HL-60/S4 treated with retinoic acid at 250 ng/mL for 4 days and 3 days (cell line): ENCODE results near the gene SLFN12L.
"Not testable (repeated sequence)": the region's sequence is repeated elsewhere in the genome, so short reads cannot be mapped to it uniquely, and the experiment has no call there.

Experiments
- in situ Hi-C: fragments of 300-500 bp; cut with MboI; formaldehyde crosslinking; loops from 2 replicates; pipeline ENCODE4 v1.7.0; 2022; ENCODE audit warnings: low sequenced_read_pairs

Gene SLFN12L

GRCh38 chr17:35537601-35538141 is at the start of gene SLFN12L:
Gene SLFN12L, minus strand, starts transcription at chr17:35537678. Its CDS starts 15,314 bp downstream, at chr17:35522364.
- in situ Hi-C loops = loop anchor here (10.0 to 25.0 kb wide), 2 partner anchors 223 to 375 kb away; no protein-coding TSS in a partner anchor

GRCh38 chr17:35586569-35587073 is 49.1 kb upstream of the SLFN12L start:
- in situ Hi-C loops = no loop called here

DNA sequence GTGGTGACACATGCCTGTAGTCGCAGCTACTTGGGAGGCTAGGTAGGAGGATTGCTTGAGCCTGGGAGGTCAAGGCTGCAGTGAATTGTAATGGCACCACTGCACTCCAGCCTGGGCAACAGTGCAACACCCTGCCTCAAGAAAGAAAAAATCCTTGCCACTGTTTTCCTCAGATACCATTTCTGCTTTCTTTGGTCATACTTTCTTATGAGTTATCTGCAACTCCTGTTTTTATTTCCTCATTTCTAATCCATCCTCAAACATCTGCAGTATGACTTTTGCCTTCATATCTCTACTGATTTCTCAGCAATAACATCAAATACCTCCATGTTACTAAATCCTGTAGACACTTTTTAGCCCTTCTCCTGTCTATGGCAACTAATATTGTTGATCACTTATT is 46.6 kb upstream of the SLFN12L start:
- in situ Hi-C loops = no loop called here

- in situ Hi-C loops = no loop called here
These were observed 41.5 kb upstream of the SLFN12L start for GRCh38 chr17:35578929-35579432.

DNA sequence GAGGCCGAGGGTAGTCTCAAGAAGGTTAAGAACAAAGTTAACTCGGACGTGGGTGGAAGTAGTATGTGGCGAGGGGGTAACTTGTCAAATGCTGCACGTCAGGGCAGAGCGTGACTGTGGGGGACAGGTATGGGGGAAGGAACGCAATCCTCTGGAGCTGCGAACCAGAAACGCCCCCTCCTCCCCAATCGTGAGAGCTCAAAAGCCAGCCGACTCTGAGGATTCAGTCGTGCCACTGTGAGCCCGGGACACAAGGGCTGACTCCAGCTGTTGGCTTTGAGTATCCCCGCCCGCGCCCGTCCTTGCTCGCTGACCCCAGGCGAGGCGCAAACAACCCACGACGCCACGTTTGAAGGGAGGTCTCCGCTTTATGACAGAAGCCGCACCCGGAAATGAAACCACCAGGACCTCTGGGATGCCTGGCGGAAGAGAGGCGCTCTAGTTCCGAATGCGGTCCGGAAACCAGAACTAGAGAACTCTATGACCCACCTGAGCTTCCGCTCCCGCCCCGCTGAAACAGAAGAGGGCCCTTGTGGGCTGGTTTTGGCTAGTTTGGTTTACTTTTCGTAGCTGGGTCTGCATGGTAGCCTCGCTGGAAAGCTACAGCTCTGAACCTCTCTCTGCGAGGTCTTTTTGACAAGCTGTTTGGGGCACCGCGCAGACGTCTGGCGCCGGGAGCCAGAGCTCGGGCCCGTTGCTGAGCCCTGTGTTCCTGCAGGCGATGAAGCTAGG is 40.9 kb upstream of the SLFN12L start, which contains the start of gene PEX12:
PEX12 (minus strand) TSS at position 375 of the 732 bp plus-strand sequence. CDS start 550 bp downstream, outside the sequence.
- in situ Hi-C loops = no loop called here

DNA sequence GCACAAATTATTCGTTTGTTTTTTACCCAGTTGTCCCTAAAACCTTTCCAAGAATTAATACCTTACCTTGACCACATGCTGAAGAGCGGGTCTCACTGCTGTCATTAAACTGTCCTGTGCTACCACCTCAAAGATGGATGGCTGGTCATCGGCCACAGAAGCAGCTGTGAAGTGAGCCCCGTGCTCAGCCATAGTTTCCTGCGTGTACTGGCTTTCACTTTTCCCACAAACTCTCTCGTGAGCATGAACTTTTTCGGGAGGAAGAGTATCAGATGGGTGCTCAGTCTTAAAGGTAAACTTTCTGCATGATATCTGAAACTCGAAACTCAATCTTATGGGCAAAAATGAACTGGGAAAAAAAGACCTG is 40.3 kb upstream of the SLFN12L start:
- in situ Hi-C loops = no loop called here

DNA sequence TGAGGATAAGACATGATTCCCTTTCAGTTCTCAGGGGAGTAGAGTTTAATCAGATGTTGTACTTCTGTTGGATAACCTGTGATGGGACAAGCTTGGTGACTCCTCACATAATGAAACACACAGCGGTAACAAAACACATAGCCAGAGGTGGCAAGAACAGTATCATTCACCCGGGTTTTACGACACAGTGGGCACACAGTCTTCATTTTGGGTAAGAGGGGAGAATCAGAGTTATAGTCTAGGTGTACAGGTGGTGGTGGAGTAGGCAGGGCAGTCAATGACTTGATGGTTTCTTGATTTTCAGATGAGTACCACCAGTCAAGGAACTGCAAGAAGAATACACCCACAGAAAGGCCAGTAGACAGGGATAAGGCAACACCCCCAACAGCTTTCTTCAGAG is 38.3 kb upstream of the SLFN12L start:
- in situ Hi-C loops = no loop called here

- in situ Hi-C loops = no loop called here
These were observed 31.9 kb upstream of the SLFN12L start for GRCh38 chr17:35569405-35569804.

- in situ Hi-C loops = no loop called here
These were observed 31.1 kb upstream of the SLFN12L start for GRCh38 chr17:35568561-35568960.

DNA sequence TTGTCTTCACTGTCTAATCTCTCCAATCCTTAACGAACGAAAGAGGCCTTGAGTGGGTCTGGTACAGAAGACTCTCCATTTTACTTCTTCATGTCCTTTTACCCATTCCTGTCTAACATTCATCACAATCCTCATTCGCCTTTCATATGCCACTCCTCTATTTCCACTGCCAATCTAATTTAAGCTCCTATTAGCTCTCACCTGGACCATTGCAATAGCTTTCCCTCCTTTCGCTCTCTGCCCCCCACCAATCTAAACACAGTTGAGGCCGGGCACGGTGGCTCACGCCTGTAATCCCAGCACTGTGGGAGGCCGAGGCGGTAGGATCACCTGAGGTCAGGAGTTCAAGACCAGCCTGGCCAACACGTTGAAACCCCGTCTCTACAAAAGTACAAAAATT is 29.5 kb upstream of the SLFN12L start:
- in situ Hi-C loops = no loop called here

- in situ Hi-C loops = not testable (repeated sequence)
These were observed 25.7 kb upstream of the SLFN12L start for GRCh38 chr17:35563181-35563580.

DNA sequence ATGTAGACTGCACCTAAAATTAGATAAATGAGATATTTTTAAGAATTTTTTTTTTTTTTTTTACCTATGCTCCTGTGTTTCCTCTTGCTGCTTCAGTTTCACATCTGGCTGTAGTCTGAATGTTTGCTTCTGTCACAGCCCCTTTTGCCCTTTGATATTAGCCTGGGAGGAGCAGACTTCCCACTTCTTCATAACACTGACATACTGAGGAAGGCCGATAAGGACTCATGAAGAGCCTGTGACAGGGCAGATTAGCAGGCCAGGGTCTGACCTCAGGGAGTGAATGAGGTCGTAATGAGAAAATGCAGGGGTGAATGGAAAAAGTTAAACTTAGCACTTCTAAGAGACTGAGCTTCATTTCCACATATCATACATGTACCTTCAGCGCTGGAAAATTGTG is 23.2 kb upstream of the SLFN12L start, which contains the start of gene SLFN14:
SLFN14 (minus strand) TSS at position 117 of the 400 bp plus-strand sequence. CDS start 2,757 bp downstream, outside the sequence.
- in situ Hi-C loops = no loop called here

GRCh38 chr17:35559495-35560210 is 22.2 kb upstream of the SLFN12L start:
- in situ Hi-C loops = no loop called here

GRCh38 chr17:35557353-35557752 is 19.9 kb upstream of the SLFN12L start:
- in situ Hi-C loops = no loop called here

DNA sequence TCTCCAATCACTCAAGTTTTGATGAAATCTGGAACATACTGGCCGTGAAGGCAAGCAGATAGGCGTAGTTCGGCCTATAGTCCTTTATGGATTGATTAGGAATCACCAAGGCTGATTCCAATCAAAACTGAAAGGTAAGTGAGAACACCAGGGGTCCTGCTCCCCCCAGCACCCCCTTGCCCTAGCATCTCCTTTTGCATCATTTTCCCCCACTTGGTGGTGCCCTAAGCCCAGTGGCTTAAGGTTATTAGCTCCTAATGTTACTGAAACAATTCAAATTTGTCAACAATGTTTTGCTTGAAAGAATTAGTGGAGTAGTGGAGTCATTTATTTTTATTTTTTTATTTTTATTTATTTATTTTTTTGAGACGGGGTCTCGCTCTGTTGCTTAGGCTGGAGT is 18.2 kb upstream of the SLFN12L start:
- in situ Hi-C loops = no loop called here

DNA sequence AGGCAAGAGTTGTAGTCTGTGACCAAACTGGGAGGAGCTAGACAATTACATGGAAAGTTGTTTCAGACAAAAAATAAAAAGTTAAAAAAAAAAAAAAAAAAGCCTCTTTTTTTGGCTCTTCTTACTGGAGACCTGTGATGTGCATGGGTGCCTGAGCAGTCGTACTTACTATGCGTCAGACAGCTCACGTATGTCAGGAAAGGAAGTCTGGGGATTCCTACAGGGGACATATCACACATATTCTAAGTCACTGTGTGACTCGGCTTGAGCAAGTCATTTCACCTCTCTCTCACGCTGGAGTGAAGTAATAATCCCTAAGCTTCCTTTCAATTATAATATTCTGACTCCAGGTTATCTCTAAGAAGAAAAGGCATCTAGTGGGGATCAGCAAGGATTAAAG is 17.2 kb upstream of the SLFN12L start:
- in situ Hi-C loops = no loop called here

- in situ Hi-C loops = no loop called here
These were observed 15.8 kb upstream of the SLFN12L start for GRCh38 chr17:35553310-35553709.

GRCh38 chr17:35548978-35549377 is 11.5 kb upstream of the SLFN12L start:
- in situ Hi-C loops = loop anchor here (25.0 kb wide), 1 partner anchor 387 kb away; no protein-coding TSS in a partner anchor

DNA sequence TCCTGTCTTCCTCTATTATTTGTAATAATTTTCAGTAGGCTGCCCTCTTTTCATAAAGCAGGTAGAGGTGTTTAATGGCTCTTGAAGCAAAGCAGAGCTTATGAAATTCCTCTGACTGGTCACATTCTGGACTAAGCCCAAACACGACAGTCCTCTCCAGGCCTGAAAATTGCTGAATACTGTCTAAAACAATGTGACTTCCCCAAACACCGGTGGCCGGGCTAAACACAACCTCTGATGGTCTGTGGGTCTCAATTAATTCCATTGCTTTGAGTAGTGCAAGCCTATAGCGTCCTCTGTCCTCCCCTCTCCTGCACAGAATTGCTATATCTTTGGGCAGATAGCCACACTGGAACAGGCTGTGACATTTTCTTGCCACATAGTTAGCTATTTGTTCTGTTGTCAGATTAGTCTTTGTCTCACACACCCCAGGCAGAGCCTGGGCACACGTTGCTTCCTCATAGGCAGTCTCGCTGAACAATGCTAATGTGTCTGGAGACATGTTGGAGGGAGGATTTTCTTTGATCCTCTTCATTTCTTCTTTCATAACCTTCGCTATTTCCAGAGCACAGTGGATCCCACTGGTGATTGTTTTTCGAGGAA is 10.8 kb upstream of the SLFN12L start:
- in situ Hi-C loops = loop anchor here (25.0 kb wide), 1 partner anchor 386 kb away; no protein-coding TSS in a partner anchor

GRCh38 chr17:35546487-35546886 is 9.0 kb upstream of the SLFN12L start:
- in situ Hi-C loops = loop anchor here (25.0 kb wide), 1 partner anchor 384 kb away; no protein-coding TSS in a partner anchor

DNA sequence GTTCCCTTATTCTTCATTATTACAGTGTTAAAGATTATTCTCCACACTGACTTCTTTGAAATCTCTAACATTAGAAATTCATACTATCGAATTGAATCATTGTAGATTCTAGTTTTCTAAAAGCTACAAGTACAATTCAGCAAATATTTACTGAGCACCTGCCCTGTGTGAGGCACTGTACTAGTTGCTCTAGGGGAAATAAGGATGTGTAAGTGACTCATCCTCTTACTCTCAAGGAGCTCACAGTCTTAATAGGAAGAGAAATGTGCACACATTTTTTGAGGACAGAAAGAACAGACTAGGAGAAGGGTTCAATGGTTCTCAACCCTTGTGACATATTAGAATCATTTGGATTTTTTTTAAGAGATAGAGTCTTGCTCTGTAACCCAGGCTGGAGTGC is 7.7 kb upstream of the SLFN12L start:
- in situ Hi-C loops = loop anchor here (25.0 kb wide), 1 partner anchor 383 kb away; no protein-coding TSS in a partner anchor
